Peyer's patch (tissue), 4 donors: ENCODE data around the gene ORM1.

Experiments used
- CTCF ChIP-seq, 6 experiments: fragments of 450-650 bp in 4 of 6; fragments of 200-600 bp in 2 of 6; sonication (generic) in 1 of 6; IDR thresholded peaks; one replicate each; pipeline ENCODE4 v1.5.1; 2017 to 2019; ENCODE audit warnings: antibody characterized with exemption in 6 of 6, mild to moderate bottlenecking in 3 of 6, moderate library complexity in 1 of 6
- POLR2A ChIP-seq, 2 donors: fragments of 450-650 bp; IDR thresholded peaks; one replicate each; pipeline ENCODE4 v1.5.1; 2017; ENCODE audit warnings: antibody characterized with exemption in 2 of 2, mild to moderate bottlenecking in 2 of 2, moderate library complexity in 2 of 2

GRCh38 chr9:114371343-114371944, 48.5 kb downstream of the ORM1 start:
- no peak for TF ChIP-seq POLR2A (IDR thresholded peaks at IDR 0.05)
- no peak for TF ChIP-seq CTCF (IDR thresholded peaks at IDR 0.05)
